NCI-H1417 (cell line): Measurements from ENCODE around the gene PDZRN4.
"Not testable (repeated sequence)": the region's sequence is repeated elsewhere in the genome, so short reads cannot be mapped to it uniquely, and the experiment has no call there.

Experiments
- DNase-seq, 3 experiments: peaks; one replicate each; lab custom pipeline; 2025; lab: John Stamatoyannopoulos, UW

The PDZRN4 gene

DNA sequence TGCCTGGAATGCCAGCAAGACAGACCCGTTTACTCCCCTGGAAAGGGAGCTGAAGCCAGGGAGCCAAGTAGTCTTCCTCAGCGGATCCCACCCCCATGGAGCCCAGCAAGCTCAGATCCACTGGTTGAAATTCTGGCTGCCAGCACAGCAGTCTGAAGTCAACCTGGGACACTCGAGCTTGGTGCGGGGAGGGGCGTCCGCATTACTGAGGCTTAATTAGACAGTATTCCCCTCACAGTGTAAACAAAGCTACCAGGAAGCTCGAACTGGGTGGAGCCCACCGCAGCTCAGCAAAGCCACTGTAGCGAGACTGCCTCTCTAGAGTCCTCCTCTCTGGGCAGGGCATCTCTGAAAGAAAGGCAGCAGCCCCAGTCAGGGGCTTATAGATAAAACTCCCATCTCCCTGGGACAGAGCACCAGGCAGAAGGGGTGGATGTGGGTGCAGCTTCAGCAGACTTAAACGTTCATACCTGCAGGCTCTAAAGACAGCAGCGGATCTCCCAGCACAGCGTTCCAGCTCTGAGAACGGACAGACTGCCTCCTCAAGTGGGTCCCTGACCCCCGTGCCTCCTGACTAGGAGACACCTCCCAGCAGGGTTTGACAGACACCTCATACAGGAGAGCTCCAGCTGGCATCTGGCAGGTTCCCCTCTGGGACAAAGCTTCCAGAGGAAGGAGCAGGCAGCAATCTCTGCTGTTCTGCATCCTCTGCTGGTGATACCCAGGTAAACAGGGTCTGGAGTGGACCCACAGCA is 92.4 kb downstream of the PDZRN4 start:
- DNase-seq: not testable (repeated sequence)

DNA sequence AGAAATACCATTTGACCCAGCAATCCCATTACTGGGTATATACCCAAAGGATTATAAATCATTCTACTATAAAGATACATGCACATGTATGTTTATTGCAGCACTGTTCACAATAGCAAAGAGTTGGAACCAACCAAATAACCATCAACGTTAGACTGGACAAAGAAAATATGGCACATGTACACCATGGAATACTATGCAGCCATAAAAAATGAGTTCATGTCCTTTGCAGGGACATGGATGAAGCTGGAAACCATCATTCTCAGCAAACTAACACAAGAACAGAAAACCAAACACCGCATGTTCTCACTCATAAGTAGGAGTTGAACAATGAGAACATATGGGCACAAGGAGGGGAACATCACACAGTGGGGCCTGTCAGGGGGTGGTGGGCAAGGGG is 97.3 kb downstream of the PDZRN4 start:
- not testable (repeated sequence) for DNase-seq

DNA sequence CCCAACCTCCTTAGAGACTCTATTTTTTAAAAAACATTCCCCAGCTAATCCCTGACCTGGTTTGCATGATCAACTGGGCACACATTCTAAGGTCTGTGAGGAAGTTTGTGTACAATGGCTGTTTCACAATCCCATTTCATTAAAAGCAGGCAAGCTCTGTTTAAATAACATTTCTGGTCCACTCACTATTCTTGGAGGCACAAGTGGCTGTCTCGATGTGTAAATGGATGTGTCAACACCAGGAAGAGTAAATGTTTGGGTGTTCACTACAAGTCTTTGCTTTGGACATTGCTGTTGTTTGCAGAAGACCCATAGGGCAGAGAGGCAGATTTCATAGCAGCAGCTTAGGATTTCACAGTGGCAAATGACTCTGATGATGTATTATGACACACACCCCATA is 98.3 kb downstream of the PDZRN4 start:
- DNase-seq: peak; percentile 69 to 92 (median 70)

DNA sequence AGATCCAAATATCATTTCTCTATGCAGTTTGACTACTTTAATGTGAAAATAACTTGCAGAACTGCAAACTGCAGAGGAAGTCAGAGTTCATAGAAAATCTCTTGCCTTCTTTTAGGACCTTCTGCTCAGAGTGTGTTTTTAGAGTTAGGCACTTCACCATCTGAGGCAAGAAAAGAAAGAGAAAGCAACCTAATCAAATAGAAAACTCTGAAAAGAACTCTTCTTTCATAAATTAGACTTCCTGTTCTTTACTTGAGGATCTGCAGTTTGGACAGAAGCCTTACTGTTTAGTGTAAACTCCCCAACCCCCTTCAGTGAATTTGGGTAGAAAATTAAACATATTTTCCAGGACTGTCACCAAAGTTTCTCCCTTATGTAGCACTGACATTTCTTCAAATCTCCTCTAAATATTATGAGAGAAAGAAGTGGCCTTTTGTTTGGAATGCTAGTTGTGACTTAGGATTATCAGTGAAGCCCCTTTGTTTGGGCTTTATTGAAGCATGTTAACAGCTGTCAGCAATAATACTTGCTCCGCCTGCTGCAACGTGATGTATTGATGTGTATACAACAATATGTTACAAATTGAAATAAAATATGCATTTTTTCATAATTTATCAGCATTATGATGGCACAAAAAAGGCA is 99.5 kb downstream of the PDZRN4 start:
- DNase-seq: no peak

DNA sequence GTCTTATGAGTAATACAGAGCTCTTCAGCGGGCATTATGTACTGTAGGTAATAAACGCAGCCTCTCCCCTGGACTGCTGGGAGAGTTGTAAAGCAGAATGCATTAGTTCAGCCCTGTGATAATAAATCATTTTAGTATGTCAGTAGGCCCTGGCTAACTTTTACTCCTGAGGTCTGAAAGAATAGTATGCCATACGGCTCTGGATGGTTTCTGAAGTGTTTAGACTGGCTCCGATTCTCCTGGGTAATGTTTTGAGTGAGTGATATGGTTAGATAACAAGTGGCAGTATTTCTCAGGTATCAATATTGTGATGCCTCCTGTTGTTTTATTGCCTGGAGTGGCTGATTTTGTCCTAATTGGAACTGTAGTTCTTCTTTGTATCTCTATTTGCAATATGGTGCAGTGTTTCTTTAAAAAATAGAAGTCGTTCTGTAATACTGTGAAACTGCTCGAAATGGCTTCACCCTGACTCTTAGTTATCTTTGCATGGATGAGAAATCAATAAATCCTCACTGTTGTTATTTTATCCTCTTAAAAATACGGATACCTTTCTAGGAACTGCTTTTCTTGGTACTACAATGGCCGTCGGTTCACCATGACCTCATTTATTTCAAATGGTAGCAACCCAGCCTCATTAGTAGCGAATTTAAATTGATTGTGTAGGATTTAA is 100.2 kb downstream of the PDZRN4 start:
- peak; percentile 46 to 97 (median 88) for DNase-seq

DNA sequence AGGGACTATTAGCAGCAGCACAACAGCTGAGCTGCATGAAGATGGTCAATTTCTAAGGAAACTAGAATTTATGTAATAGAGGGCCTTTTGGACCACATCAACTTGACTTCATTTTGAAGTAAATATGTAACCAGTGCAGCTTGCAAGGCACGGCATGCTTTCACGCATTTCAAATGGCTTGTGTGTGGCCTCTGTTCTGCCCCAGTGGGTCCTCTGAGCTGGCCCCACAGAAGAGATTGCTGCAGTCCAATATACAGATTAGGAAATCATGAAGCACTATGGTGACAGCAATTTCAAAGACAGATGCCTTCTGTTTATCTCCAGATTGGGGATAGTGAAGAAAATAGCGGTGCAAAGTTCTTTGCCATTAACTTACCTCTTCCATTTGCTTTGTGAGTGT is 101.4 kb downstream of the PDZRN4 start:
- DNase-seq: no peak

DNA sequence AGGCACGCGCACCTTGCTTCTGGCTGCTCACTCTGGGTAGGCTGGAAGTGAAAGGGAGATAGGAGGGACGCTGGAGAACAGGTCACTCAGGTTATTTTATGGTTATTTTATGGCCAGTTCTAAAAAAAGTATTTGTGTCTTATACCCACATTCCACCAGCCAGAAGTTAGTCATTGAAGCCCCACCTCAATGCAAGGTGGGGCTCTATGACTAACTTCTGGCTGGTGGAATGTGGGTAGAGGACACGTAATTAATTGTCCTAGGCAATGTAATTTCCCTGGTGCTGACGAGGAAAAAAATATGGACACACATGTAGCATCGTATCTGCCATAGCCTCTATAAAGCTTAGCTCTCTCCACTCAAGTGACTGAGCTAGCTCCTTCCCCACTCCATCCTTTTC is 104.9 kb downstream of the PDZRN4 start:
- no peak for DNase-seq

DNA sequence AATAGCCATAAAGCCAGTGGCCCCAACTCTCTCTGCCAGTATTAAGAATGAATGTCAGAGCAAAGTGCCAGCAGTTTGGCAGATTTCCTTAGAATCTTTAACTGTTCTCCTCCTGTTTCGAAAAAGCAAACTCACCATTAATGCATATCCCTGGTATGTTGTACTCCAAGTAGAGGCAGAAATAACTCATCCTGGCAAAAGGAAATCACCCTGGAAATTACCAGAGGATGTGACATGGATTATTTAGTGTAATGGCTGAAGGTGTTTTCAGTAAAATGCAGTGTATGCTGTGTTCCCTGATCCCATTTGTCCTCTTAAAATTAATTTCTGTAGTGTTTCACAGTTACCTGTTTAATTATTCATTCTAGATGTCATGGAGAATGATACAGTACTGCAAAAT is 105.3 kb downstream of the PDZRN4 start:
- no peak for DNase-seq

DNA sequence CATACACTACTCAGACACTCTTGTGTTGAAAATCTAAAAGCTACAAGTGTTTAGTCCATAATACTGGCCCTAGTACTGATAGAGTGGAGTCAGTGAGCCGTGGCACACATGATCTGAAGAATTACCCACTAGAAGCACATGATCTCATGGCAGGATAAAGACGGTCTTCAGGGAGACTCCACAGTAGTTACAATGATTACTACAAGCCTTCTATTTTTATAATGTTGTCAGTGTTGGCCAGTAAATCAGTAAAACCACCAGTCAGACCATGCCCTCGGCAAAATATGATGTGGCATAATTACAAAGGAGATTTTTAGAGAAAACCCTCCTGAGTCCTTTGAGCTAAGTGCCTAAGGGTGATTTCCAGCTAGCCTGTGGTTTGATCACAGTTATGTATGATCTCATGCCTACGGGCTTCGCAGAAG is 114.9 kb downstream of the PDZRN4 start:
- peak in 2 of 3 experiments; percentile 21 to 92 for DNase-seq

DNA sequence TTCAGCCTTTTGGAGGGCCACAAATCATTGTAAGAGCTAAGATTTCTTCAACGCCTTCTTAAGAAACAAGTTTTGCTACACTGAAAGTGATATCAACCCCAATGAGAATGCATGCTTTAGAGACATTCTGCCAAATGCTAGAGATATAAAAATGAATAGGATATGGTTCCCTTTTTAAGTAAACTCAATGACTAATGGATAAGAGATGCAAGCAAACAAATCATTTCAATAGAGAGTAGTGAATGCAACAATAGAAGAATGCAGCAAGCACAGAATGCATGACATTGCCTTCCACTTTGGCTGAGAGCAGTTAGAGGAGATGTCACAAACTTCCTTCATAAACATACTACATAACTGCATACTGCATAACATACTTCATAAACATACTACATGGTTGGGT is 116.4 kb downstream of the PDZRN4 start:
- DNase-seq: no peak

DNA sequence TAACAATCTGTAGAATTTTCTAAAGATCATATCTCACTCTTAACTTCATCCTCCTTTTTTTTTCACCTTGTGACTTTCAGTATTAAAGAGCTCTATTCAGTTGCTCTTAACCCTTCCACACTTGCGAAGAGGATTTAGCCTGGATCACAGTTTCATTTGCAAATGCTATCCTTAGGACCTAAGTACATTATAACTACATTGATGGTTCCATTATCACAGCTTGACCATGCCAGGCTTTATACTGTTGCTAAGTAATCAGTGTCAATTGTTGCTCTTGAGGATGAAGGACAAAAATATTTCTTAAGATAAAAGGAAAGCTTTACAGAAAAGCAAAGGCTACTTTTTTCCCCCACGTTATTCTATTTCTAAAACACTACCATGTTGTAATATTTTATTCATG is 122.2 kb downstream of the PDZRN4 start:
- peak; percentile 34 to 88 (median 46) for DNase-seq

DNA sequence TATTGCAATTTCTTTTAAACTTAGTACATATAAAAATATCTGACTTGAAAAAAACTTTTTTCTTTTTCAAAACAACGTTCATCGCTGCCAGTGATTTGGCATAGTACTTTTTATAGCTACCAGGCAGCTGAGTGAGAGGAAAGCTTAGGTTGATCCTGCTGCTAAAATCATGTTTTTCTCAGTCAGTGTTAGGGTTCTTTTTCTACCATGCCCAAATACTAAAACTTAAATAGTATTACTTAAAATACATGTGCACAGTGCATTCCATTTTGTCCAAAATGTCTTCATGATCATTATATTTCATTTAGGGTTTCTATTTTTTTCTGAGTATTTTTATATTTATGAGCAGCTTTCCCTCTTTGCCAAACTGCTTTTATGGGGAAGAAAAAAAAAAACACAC is 123.8 kb downstream of the PDZRN4 start:
- no peak for DNase-seq

DNA sequence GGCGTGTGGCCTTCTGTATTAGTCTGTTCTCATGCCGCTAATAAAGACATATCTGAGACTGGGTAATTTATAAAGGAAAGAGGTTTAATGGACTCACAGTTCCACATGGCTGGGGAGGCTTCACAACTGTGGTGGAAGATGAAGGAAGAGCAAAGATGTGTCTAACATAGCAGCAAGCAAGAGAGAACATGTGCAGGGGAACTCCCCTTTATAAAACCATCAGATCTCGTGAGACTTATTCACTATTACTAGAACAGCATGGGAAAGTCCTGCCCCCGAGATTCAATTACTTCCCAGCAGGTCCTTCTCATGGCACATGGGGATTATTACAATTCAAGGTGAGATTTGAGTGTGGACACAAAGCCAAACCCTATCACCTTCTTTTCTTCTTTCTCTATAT is 124.3 kb downstream of the PDZRN4 start:
- not testable (repeated sequence) for DNase-seq

DNA sequence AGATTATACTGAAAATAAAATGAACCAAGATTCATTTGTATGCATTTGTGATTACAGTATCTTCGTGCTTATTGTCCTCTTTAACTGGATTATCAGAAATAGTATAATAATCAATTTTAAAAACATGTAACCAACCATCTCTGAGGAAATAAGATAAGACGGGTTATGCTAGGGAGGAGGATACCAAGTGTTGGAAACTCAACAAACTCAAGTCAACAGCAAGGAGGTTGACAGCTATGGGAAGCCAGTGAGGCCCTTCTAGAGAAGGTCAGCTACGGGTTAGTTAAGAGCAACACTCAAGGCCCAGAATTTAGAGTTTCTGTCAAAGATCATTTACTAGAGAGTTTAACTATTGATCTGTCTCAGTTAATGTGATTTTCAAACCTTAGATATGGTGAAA is 137.2 kb downstream of the PDZRN4 start:
- no peak for DNase-seq

DNA sequence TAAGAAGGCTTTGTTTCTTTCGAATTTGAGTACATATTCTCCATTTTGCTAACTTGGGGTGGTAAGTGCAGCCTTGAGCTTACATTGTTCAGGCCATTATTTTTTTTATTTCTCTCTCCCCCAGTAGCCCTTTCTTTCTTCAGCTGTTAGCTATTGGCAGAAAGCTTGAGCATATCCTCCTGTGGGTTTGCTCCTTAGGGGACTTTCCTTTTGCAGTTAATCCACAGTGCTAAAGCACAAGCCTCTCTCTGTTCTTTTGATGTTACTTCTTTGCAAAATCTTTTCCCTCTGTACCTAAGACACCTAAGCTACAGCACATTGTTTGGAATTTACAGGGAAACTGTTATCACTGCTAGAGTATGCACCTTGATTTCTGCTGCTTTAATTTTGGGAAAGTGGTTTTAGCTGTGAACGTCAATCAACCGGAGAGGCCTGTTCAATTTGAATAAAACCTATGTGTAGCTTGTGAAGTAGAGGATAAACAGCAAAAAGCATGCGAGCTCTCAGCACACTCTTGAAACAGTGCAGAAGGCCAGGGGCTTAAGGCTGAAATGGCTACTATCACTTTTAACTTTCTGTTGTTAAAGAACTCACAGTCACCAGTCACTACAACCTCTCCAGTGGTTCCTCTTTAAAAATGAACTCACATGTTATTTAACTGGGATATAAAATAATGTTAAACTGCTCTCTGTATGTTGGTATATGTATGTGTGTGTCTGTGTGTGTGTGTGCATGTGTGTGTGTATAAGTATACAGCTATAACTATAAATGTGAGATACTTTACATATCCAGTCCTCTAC is 139.2 kb downstream of the PDZRN4 start:
- no peak for DNase-seq

DNA sequence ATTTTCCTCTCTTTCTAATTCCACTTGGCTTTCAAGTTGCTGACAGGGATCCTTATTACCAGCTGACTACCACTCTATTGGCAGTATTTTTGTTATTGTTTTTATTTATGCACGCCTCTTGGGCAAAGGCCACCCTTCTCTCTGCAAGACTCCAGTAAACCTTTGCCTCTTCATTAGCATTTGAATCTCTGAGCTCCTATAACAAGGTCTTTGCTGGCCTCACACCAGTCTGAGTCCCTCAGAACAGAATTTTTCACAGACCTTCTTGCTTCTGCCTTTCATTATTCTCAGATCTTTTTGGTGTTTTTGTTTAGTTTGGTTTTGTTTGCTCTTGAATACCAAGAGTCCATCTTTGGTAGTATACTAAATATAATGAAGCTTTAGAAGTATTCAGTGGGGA is 145.9 kb downstream of the PDZRN4 start:
- no peak for DNase-seq

DNA sequence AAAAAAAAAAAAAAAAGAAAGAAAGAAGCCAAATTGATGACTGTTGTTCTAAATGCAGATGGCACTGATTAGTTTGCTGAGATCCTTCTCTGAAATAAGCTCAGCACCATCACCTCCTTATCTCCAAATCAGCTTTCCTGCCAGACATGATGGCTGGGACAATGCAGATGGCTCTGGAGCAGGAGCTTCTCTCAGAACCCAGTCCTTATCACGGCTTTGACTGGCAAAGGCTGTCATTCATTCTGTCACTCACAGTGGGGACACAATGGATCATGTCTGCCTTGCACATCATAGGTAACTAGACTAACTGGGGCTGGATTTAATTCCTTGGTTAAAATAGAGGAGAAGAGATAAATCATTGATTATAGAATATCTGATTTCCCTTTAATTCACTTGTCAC is 146.3 kb downstream of the PDZRN4 start:
- no peak for DNase-seq

DNA sequence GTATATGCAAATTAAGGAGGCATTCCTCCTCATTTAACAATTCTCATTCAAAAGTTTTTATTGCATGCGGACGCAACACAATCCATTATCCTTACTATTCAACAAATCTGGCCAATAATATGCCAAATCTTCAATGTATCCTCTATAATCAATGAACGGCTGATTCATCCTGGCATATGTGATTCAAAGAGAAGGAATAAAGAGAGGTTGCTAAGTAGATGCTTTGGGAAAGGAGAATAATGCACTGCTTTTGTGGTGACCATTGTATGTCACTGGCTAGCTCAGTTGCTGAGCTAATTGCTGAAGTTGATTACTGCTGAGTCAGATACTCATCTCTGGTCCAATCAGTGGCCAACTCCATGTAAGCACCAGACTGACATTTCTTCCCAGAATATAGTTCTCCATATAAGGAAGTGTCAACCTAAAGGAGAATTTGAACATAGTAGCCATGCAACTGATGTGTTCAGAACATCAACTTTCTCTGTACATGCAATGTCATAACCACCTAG is 148.0 kb downstream of the PDZRN4 start:
- DNase-seq: no peak

DNA sequence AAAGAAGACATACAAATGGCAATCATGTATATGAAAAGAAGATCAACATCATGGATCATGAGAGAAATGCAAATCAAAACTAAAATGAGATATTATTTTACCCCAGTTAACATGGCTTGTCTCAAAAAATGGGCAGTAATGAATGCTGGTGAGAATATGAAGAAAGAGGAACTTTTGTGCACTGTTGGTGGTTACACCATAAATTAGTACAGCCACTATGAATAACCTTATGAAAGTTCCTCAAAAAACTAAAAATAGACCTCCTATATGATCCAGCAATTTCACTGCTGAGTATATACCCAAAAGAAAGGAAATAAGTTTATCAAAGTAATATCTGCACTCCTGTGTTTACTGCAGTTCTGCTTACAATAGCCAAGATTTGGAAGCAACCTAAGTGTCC is 151.7 kb downstream of the PDZRN4 start:
- no peak for DNase-seq

DNA sequence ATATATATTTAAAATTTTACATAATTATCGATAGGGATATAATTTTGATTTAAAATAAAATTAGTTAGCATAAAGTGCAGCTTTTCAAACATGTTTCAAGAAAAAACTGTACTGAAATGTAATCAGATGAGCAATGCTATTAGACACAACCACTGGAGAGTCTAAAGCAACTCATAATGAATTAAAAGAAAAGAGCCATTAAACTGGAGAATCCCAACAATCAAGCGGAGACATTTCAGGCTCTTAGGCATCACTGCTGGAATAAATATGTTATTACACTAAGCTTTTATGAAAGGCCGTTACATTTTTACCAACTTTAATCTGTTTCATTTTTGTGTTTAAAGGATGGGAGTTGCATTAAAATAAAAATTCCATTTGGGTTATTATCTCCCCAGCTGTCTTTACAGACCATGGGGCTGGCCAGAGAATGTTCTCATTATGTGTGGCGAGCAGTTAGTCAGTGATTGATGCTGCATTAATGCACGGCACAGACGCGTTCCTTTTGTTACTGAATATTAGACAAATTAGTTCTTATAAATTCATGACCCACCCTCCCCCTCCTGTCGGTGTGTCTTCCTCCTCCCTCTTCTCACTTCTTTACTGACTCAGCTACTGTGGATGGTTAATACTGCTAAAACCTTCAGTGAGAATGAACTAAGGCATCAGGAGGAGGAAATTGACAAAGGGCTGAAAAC is 156.8 kb downstream of the PDZRN4 start:
- DNase-seq: peak in 2 of 3 experiments; percentile 39 to 81

DNA sequence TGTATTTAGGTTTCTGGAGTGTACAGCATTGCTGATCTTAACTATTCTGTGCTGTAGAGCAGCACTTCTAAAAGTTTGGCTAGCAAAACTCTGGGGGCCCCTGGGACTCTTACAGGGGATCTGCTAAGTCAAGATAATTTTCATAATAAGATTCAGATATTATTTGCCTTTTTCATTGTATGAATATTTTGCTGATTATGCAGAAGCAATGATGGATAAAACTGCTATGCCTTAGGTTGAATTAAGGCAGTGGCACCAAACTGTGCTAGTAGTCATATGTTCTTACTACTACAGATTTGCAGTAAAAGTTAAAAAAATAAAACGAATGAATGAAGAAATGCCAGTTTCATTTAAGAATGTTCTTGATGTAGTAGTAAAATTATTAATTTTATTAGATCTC is 160.1 kb downstream of the PDZRN4 start:
- no peak for DNase-seq

DNA sequence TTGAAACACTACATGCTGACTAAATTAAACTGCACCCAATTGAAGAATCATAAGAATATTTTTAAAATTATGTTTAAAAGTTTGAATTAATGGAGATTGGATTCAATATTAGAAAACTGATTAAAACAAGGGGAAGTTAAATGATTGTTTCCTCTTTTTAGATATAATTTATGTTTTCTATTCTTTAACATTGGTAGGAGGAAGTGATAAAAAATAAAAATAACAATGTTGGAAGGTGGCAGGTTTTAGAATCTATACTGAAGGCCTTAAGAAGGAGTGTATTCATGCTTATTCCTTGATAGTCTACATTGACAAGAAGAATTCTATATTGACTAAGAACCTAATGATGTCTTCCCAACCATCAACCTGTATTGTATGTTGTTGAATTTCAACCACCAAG is 168.1 kb downstream of the PDZRN4 start:
- DNase-seq: no peak
